ENCODE results near the gene NKAIN2.

NKAIN2 gene

DNA sequence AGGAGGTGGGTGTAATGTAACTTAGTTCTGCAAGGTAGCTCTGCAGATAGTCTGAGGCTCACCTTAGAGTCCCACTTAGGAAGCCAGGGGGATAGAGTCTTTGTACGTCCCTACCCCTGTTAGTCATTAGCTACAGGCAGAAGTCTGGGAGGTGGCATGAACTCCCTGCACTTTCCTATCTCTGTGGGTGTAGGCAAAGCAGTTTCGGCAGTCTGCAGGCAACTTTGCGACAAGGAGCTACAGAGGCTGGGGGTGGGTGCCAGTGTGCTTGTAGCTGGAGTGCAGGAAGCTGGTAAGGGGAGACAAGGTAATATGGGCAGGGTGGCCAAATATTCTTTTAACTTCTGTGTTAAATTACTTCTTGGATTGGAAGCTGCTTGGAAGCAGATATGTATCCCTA lies 45.7 kb downstream of the NKAIN2 start:
- no peak for DNase-seq (ENCODE audit: extremely low read depth, low read depth)
- TF ChIP-seq, protein P1, sequence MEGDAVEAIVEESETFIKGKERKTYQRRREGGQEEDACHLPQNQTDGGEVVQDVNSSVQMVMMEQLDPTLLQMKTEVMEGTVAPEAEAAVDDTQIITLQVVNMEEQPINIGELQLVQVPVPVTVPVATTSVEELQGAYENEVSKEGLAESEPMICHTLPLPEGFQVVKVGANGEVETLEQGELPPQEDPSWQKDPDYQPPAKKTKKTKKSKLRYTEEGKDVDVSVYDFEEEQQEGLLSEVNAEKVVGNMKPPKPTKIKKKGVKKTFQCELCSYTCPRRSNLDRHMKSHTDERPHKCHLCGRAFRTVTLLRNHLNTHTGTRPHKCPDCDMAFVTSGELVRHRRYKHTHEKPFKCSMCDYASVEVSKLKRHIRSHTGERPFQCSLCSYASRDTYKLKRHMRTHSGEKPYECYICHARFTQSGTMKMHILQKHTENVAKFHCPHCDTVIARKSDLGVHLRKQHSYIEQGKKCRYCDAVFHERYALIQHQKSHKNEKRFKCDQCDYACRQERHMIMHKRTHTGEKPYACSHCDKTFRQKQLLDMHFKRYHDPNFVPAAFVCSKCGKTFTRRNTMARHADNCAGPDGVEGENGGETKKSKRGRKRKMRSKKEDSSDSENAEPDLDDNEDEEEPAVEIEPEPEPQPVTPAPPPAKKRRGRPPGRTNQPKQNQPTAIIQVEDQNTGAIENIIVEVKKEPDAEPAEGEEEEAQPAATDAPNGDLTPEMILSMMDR (IDR thresholded peaks at IDR 0.05; ENCODE audit: low read depth, low read length), result no peak

GRCh38 chr6:123850555-123850954 lies 46.9 kb downstream of the NKAIN2 start:
- no peak for DNase-seq (ENCODE audit: extremely low read depth, low read depth)
- TF ChIP-seq, protein P1 (IDR thresholded peaks at IDR 0.05; ENCODE audit: low read depth, low read length), result no peak

GRCh38 chr6:123854201-123854600 lies 50.5 kb downstream of the NKAIN2 start:
- TF ChIP-seq, protein P1 (IDR thresholded peaks at IDR 0.05; ENCODE audit: low read depth, low read length), result no peak
- no peak for DNase-seq (ENCODE audit: extremely low read depth, low read depth)

DNA sequence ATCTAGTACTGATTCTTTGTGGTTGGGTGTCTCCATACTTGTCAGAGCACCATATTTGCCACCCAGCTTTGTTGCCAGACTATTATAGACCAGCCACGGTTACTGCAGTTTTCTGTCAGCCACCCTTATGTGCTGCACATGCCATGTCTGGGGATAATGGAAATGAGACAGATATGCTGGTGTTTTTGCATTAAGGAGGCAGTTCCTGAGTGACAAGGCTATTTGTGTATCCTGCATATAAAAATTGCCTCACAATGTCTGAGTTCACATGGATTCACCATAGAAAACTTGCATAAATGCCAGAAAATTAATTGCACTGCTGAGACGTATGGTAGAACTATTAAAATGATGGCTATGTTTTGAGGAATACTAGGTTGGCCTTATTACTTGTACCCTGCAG lies 51.8 kb downstream of the NKAIN2 start:
- no peak for DNase-seq (ENCODE audit: extremely low read depth, low read depth)
- TF ChIP-seq, protein P1 (IDR thresholded peaks at IDR 0.05; ENCODE audit: low read depth, low read length), result no peak

DNA sequence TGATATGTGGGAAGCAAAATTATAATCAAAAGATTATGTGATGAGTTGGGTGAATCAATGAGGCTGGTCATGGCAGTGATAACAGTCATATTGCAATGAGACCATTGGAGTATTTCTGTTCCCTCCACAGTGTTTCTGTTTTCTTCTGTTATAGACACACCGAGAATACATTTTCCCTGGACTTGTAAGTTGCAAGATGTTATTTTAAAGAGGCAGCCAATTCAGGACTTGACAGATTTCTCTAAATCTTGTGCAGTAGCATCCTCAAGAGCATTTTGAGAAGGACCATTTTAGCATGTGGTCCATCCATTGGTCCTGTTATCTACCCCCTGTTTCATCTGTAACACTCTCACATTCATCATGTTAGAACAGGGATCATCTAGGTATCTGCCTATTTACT lies 55.6 kb downstream of the NKAIN2 start:
- no peak for DNase-seq (ENCODE audit: extremely low read depth, low read depth)
- TF ChIP-seq, protein P1 (IDR thresholded peaks at IDR 0.05; ENCODE audit: low read depth, low read length), result no peak

DNA sequence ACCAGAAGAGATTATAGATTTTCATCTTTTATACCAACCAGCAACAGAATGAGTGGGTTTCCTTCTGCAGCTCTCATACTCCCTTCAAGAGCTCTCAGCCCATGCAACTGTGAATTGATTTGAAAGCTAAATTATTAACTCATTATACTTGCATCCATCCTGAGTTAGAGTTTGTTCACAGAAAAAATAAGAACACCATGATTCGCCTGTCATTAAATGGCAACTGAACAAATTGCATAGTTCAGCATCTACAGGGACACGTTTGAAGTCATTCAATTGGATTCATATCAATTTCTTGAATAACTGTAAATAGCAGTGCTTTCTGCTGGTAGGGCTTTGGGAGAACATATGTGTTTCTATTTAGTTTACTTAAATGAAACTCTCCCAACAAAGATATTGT lies 65.7 kb downstream of the NKAIN2 start:
- TF ChIP-seq, protein P1 (IDR thresholded peaks at IDR 0.05; ENCODE audit: low read depth, low read length), result no peak

GRCh38 chr6:123873974-123874373 lies 70.3 kb downstream of the NKAIN2 start:
- DNase-seq (ENCODE audit: extremely low read depth, low read depth), result no peak
- TF ChIP-seq, protein P1 (IDR thresholded peaks at IDR 0.05; ENCODE audit: low read depth, low read length), result no peak

More for the DNA sequence above, 65.7 kb downstream of the NKAIN2 start:
- DNase-seq (ENCODE audit: extremely low read depth, low read depth), result no peak
